ENCODE data around the gene GTPBP3. TPM values are rescaled to one million over a fixed set of nuclear protein-coding genes. Genes with fewer than 3 reads are reported as not detected.

Gene GTPBP3
- total and polyA plus RNA-seq, 9 of the 15 experiments (the other 6 are each of a cell fraction or from before 2014, with no cell fraction given): 4.9 to 124 (median 22.6) TPM

GRCh38 chr19:17327654-17328516, 9.5 kb upstream of the GTPBP3 start (continued):
- TF ChIP-seq ZBTB7A (IDR thresholded peaks at IDR 0.05; ENCODE audit: borderline replicate concordance, control insufficient read depth, low read depth, low read length) (peak; percentile 40; the same call in 1 of the 2 replicates), ZFX (CRISPR knock-in tag; IDR thresholded peaks at IDR 0.05) (peak; percentile 20), NUFIP1 (IDR thresholded peaks at IDR 0.05; ENCODE audit: partially characterized antibody) (no peak), TFAP4 (CRISPR knock-in tag; IDR thresholded peaks at IDR 0.05; ENCODE audit: borderline replicate concordance) (peak; percentile 10; the same call in 1 of the 2 replicates), GTF2E2 (tag; IDR thresholded peaks at IDR 0.05) (no peak), KDM4B (IDR thresholded peaks at IDR 0.05; ENCODE audit: borderline replicate concordance in 2 of 2, low read depth in 1 of 2) (no peak), E2F4 (CRISPR knock-in tag; IDR thresholded peaks at IDR 0.05; ENCODE audit: low read depth) (no peak), STAT5A (IDR thresholded peaks at IDR 0.05; ENCODE audit: borderline replicate concordance, low read length) (no peak), POLR2AphosphoS5 (IDR thresholded peaks at IDR 0.05; ENCODE audit: control insufficient read depth, insufficient read depth, low read depth, low read length) (no peak), ZBTB11 (CRISPR knock-in tag; IDR thresholded peaks at IDR 0.05) (no peak), RUNX1 (IDR thresholded peaks at IDR 0.05; ENCODE audit: low read depth) (no peak), PHTF2 (CRISPR knock-in tag; IDR thresholded peaks at IDR 0.05) (no peak), ZNF280A (IDR thresholded peaks at IDR 0.05; ENCODE audit: low read depth, partially characterized antibody) (no peak), GABPB2 (CRISPR knock-in tag; conservative IDR thresholded peaks at IDR 0.05) (no peak), ZBTB43 (CRISPR knock-in tag; IDR thresholded peaks at IDR 0.05) (no peak), ZNF75A (CRISPR knock-in tag; IDR thresholded peaks at IDR 0.05) (no peak)
